Activated gamma-delta T cell (primary cell): ENCODE measurements around the gene GATB.
A peak's percentile ranks its signal among the peaks of the same experiment; 100 is the strongest.

Experiments
- DNase-seq: peaks from one replicate; lab custom pipeline; 2025; lab: John Stamatoyannopoulos, UW
- total RNA-seq, 2 donors: gene quantifications; one replicate each; lab custom pipeline; 2026; lab: John Stamatoyannopoulos, UW

The GATB gene
- total RNA-seq, result 13.3 to 15.1 reads per million in 2 donors

DNA sequence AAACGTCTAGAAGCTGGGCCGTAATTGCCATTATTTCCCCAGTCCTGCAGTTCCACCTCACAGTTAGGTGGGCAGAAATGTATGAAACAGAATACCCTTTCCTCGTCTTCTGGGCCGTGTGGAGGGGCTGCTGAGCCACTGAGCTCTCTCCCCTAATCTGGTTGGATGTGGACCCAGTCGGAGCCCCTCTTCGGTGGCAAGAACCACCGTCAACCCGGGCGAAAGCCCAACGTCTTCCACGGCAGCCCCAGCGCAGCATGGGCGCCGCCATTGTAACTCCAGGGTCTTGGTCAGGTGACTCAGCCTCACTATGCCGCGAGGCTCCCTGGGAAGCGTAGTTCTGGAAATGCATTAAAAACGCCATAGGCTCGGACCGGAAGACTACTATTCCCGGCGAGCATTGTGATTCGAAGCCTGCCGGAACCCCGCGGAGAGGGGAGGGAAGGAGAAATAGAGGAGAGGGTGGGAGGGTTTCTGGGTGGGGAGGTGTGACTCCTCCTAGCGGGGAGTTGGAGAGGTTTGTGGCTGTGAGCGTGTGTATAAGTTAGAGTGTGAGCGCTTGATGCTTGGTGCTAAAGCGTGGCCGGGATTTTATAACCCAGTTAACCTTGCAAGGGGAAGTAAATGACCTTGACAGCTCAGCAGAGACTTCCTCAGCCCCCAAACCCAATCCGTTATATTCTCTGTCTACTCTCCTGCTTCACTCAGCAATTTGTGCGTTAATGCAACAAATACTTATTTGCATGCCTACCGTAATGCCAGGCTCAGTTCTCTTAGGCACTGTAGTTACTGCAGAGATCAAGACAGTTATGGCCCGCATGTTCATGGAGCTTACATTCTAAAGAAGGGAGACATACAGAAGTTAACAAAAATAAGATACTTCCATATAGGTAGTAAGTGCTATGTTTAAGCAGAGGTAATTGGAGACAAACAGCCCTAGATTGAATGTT lies at the start of gene GATB:
Gene GATB (minus strand): TSS at position 296 of the 950 bp plus-strand sequence. CDS start 25 bp downstream, at position 271.
- DNase-seq, result peak; percentile 26

- DNase-seq, result no peak
These were observed 49.7 kb upstream of the GATB start for GRCh38 chr4:151810476-151810875.

GRCh38 chr4:151809716-151810115 lies 48.9 kb upstream of the GATB start:
- no peak for DNase-seq

- DNase-seq, result no peak
These were observed 47.7 kb upstream of the GATB start for GRCh38 chr4:151808542-151808941.

DNA sequence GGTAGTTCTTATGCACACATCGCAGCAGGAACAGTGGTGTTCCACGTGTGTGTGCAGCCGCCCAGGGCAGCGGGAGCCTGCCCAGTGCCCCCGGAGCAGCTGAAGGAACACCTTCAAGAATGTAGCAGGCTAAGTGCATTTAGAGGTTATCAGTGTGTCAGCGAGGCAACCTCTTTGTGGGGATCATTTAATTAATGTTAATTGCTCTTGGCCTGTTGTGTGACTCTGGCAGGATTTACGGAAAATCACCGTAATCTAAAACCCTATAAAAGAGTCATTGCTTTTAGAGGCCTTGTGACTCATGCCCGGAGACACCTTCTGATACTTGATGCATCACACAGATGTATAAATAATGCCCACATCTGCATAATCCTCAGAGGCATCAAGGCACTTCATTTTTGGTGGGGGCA lies 47.3 kb upstream of the GATB start:
- DNase-seq, result no peak

DNA sequence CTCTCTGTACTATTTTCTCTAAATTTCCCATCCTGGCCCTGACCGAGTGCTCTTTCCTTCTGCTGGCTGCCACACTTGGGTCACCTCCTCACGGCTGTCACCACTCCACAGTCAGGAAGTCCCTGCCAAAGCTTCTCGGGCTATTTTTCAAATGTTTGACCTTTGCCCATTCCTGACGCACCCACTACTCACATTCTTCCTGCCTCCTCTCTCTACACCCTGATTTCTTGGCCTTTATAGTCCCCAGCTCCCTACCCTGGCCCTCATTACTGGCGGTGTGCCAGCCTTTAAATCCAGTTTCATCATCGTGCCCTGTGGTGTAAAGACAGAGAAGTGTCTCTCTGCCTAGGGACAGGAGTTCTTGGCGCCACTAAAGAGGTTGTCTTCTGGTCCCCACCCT lies 46.4 kb upstream of the GATB start:
- no peak for DNase-seq

DNA sequence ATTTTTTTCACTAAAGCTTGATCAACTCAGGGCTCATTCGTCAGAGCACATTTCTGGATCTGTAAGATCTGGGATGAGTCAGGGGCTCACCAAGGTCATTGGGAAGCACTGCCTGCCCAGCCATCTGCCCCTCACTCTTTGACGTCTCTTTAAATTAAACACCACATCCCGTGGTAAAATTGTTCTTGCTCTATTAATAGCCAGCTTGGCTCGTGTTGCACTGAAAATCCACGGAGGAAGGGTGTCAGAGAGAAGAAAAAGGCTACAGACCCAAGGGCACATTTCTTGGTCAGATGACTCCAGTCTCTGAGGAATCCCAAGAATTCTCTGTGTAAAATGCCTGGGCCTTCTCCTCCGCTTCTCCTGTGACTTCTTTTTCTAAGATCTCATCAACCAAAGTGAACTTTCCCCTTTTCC lies 45.7 kb upstream of the GATB start:
- DNase-seq, result no peak

- no peak for DNase-seq
These were observed 44.0 kb upstream of the GATB start for GRCh38 chr4:151804821-151805220.

DNA sequence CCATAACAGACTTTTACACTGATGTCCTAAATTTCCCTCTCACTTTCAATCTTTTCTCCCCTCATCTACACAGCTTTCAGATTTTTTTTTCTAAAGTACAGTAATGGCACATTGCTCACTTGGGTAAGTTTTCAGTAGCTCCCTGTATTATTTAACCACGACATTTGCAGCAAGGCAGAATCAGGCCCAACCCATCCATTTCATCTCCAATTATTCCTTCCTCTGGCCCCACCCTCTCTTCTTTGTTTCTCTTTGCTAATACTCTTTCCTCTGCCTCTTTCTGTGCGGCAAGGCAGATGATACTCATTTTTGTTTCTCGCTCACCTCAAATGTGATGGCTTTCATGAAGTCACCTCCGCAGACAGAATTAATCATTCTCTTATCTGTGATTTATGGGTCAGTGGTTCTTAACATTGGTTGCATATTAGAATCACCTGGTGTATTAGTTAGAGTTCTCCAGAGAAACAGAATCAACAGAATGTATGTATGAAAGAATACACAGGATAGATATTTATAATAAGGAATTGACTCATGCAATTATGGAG lies 43.4 kb upstream of the GATB start:
- DNase-seq, result no peak

DNA sequence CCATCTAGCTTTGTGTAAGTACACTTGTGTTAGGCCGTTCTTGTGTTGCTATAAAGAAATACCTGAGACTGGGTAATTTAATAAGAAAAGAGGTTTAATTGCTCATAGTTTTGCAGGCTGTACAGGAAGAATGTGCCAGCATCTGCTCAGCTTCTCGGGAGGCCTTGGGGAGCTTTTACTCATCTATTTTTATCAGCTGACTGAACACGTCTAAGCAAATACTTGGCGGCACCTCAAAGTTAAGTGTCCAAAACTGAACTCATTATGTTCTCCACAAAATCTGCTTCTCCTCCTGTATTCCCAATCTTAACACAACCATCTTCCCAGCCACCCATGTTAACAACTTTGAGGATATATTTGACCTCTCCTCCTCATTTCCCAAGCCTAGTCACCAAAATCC lies 42.4 kb upstream of the GATB start:
- no peak for DNase-seq

GRCh38 chr4:151801547-151802516 lies 41.0 kb upstream of the GATB start:
- DNase-seq, result no peak

- DNase-seq, result no peak
These were observed 38.7 kb upstream of the GATB start for GRCh38 chr4:151799417-151800012.

- DNase-seq, result no peak
These were observed 38.0 kb upstream of the GATB start for GRCh38 chr4:151798678-151799416.

- DNase-seq, result no peak
These were observed 37.0 kb upstream of the GATB start for GRCh38 chr4:151797853-151798252.

DNA sequence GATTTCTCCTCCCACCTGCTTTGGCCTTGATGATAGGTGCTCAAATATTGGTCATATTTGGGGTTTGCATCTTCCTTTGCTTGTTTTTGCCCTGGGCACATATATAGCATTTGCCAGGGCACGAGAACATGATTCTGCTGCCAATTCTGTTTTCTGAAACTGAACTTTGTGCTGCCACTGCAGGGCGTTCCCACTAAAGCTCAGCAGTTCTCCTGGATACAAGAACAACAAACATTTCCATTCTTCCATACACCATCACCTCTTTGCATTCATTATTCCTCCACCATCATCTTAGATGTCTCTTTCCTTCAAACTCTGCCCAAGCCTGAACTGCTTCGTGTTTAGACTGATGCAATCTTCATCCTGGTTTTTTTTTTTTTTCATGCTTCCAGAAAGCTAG lies 36.3 kb upstream of the GATB start:
- no peak for DNase-seq

- DNase-seq, result no peak
These were observed 35.3 kb upstream of the GATB start for GRCh38 chr4:151796106-151796505.

DNA sequence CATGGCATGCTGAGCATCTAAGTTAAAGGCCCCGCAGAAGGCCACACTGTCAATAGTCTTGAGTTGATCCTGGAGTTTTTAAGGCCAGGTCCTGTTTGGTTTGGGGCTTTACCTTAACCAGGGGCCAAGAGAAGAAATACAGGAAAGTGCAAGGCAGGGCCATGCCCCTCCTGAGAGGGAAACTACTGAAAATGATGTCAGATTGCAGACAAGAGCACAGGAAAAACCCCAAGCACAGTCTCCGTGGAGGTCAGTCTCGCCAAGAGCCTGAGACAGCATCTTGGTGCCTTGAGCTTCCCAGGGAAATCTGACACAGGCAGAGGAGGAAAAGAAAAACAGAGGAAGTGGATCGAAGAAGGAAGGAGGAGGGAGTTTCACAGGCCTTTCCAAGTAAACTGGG lies 32.2 kb upstream of the GATB start:
- DNase-seq, result no peak

- DNase-seq, result no peak
These were observed 31.7 kb upstream of the GATB start for GRCh38 chr4:151792530-151792929.

DNA sequence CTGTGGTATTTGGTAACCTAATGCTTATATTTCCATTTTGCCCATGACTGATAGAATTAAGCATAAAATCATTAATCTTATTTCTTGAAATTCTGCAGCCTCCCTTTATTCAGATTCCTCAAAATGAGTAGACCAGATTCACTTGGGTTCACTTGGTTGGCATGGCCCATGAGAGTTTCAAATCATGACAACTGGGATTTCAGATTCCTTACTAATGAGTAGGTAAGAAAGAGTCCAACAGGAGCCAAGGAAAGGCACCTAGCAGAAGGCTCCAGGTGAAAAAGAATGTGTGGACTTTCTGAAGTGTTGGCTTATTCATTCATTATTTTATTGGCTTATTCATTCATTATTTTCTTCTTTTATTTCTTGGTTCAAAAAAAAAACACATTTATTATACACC lies 27.2 kb upstream of the GATB start:
- no peak for DNase-seq

- DNase-seq, result no peak
These were observed 25.3 kb upstream of the GATB start for GRCh38 chr4:151786158-151786495.

DNA sequence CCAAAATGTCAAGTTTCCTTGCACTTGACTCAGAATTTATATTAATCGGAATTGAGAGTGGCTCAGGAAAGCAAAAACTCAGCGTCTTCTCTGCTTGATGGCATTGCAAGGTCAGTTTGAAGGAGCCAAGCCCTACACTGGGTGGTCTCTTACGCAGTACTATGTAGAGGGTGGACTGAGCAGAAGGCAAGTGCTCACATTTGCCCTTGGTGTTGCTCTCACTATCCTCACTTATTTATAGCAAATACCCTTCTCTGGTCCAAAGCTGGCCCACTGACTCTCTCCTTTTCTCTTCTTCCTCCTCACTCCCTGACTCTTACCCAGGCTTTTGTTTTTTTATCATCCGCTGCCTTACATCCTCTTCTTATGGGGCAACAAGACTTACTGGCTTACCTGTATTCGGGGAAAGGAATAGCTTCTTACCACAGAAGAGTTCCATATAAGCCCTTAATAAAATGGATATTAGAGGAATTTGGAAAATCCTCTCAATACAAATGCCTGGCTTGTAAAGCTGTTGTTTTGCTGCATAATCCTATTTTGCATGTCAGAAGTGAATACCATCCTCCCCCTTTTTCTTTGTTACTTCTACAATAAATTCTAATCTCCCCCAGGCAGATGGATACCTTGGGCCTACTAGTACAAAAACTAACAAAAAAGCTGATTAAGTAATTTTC lies 24.8 kb upstream of the GATB start:
- DNase-seq, result no peak
